ENCODE results near the gene TPCN2. TPM values are rescaled to one million over a fixed set of nuclear protein-coding genes. Genes with fewer than 3 reads are reported as not detected.
A peak's percentile ranks its signal among the peaks of the same experiment; 100 is the strongest.

TPCN2 gene
- polyA plus RNA-seq, 3 donors, result 29.3 to 52.8 (median 31.5) TPM

GRCh38 chr11:69062873-69063651, 14.3 kb downstream of the TPCN2 start:
- intact Hi-C loops (cut with micrococcal nuclease), result no loop called here
- Histone ChIP-seq H3K27ac (ENCODE audit: low read depth in 1 of 2, low read length in 2 of 2) (no peak overlapping the region), H4K20me1 (ENCODE audit: insufficient read depth, low read length) (peaks cover 99% of the 10 kb centered on the region), H3K36me3 (replicated peaks in 1 of 2; ENCODE audit: control insufficient read depth in 1 of 2, insufficient read depth in 2 of 2, low read length in 2 of 2) (peaks cover 97 to 98% of the 10 kb centered on the region in 2 donors), H3K79me2 (ENCODE audit: insufficient read depth, low read length) (peaks cover 86% of the 10 kb centered on the region), H2AFZ (ENCODE audit: insufficient read depth, low read depth, low read length, poor library complexity, severe bottlenecking) (no peak overlapping the region), H3K9ac (ENCODE audit: insufficient read depth, low read length, poor library complexity, severe bottlenecking) (no peak overlapping the region), H3K4me3 (replicated peaks in 1 of 3; ENCODE audit: low read depth in 2 of 3, low read length in 3 of 3) (no peak overlapping the region), H3K9me3 (replicated peaks in 1 of 2; ENCODE audit: control insufficient read depth in 1 of 2, insufficient read depth in 1 of 2, low read length in 2 of 2) (no peaks in the 10 kb centered on the region), H3K4me1 (ENCODE audit: control insufficient read depth in 1 of 2, insufficient read depth in 2 of 2, low read length in 2 of 2) (no peaks in the 10 kb centered on the region), H3K27me3 (ENCODE audit: control insufficient read depth in 2 of 2, insufficient read depth in 2 of 2, low read length in 2 of 2) (no peaks in the 10 kb centered on the region), H3K4me2 (replicated peaks; ENCODE audit: extremely low read depth, low read length, poor library complexity, severe bottlenecking) (no peak overlapping the region)
- 97% methylated on average over 27 of the region's 34 CpGs for WGBS (ENCODE audit: insufficient coverage)
- TF ChIP-seq, protein P1, sequence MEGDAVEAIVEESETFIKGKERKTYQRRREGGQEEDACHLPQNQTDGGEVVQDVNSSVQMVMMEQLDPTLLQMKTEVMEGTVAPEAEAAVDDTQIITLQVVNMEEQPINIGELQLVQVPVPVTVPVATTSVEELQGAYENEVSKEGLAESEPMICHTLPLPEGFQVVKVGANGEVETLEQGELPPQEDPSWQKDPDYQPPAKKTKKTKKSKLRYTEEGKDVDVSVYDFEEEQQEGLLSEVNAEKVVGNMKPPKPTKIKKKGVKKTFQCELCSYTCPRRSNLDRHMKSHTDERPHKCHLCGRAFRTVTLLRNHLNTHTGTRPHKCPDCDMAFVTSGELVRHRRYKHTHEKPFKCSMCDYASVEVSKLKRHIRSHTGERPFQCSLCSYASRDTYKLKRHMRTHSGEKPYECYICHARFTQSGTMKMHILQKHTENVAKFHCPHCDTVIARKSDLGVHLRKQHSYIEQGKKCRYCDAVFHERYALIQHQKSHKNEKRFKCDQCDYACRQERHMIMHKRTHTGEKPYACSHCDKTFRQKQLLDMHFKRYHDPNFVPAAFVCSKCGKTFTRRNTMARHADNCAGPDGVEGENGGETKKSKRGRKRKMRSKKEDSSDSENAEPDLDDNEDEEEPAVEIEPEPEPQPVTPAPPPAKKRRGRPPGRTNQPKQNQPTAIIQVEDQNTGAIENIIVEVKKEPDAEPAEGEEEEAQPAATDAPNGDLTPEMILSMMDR (IDR thresholded peaks at IDR 0.05), result no peak
- no peak for DNase-seq
- peaks cover 2% of the 10 kb centered on the region for H3K4me1 Mint-ChIP-seq
- peaks cover 0 to 2% (median 2%) of the 10 kb centered on the region in 3 donors for H3K27me3 Mint-ChIP-seq (ENCODE audit: low read depth in 3 of 3)
- H3K36me3 Mint-ChIP-seq, result peaks cover 52 to 68% of the 10 kb centered on the region in 2 donors
- H3K9me3 Mint-ChIP-seq, result no peaks in the 10 kb centered on the region
- H3K4me3 Mint-ChIP-seq, result no peak overlapping the region
- peak overlapping the region in 1 of 7 donors; percentile 71 for H3K27ac Mint-ChIP-seq

- H3K79me2 ChIP-seq (ENCODE audit: insufficient read depth, low read length), result peaks cover 79% of the 10 kb centered on the region
- H3K27ac Mint-ChIP-seq, result peak overlapping the region in 1 of 7 donors; percentile 71
These were observed 15.0 kb downstream of the TPCN2 start for GRCh38 chr11:69063652-69064260.

More at GRCh38 chr11:69063652-69064260, 15.0 kb downstream of the TPCN2 start:
- H3K27me3 Mint-ChIP-seq (ENCODE audit: low read depth in 3 of 3), result peaks cover 0 to 2% (median 2%) of the 10 kb centered on the region in 3 donors
- intact Hi-C loops (cut with micrococcal nuclease), result no loop called here
- no peaks in the 10 kb centered on the region for H3K4me1 ChIP-seq (ENCODE audit: control insufficient read depth in 1 of 2, insufficient read depth in 2 of 2, low read length in 2 of 2)
- WGBS (ENCODE audit: insufficient coverage), result 88% methylated on average over 9 of the region's 14 CpGs
- no peak overlapping the region for H3K4me3 ChIP-seq (replicated peaks in 1 of 3; ENCODE audit: low read depth in 2 of 3, low read length in 3 of 3)
- H3K9me3 Mint-ChIP-seq, result no peaks in the 10 kb centered on the region
- H2AFZ ChIP-seq (ENCODE audit: insufficient read depth, low read depth, low read length, poor library complexity, severe bottlenecking), result no peak overlapping the region
- H3K9me3 ChIP-seq (replicated peaks in 1 of 2; ENCODE audit: control insufficient read depth in 1 of 2, insufficient read depth in 1 of 2, low read length in 2 of 2), result no peaks in the 10 kb centered on the region
- TF ChIP-seq, protein P1 (IDR thresholded peaks at IDR 0.05), result no peak
- no peaks in the 10 kb centered on the region for H3K27me3 ChIP-seq (ENCODE audit: control insufficient read depth in 2 of 2, insufficient read depth in 2 of 2, low read length in 2 of 2)
- H3K9ac ChIP-seq (ENCODE audit: insufficient read depth, low read length, poor library complexity, severe bottlenecking), result no peak overlapping the region
- DNase-seq, result no peak
- peak overlapping the region in 1 of 2 donors; percentile 8 for H3K27ac ChIP-seq (ENCODE audit: low read depth in 1 of 2, low read length in 2 of 2)
- peaks cover 92% of the 10 kb centered on the region for H4K20me1 ChIP-seq (ENCODE audit: insufficient read depth, low read length)
- peaks cover 2% of the 10 kb centered on the region for H3K4me1 Mint-ChIP-seq
- no peak overlapping the region for H3K4me3 Mint-ChIP-seq
- H3K36me3 Mint-ChIP-seq, result peaks cover 49 to 64% of the 10 kb centered on the region in 2 donors
- peaks cover 92 to 93% of the 10 kb centered on the region in 2 donors for H3K36me3 ChIP-seq (replicated peaks in 1 of 2; ENCODE audit: control insufficient read depth in 1 of 2, insufficient read depth in 2 of 2, low read length in 2 of 2)
- no peak overlapping the region for H3K4me2 ChIP-seq (replicated peaks; ENCODE audit: extremely low read depth, low read length, poor library complexity, severe bottlenecking)
